Astrocyte of the cerebellum (primary cell): ENCODE data around the gene EPB41L5.

ENCODE experiments used
- DNase-seq: peaks from one replicate; pipeline ENCODE4 v3.0.0-alpha.2; 2011; ENCODE audit warnings: low read depth
- H3K4me3 ChIP-seq: 2 replicates; pipeline ENCODE4 v1.5.1; 2011; ENCODE audit warnings: mild to moderate bottlenecking, low read depth, low read length, moderate library complexity
- CTCF ChIP-seq: IDR thresholded peaks from 2 replicates; pipeline ENCODE4 v1.5.1; 2012; ENCODE audit warnings: low read length, low read depth, moderate library complexity, mild to moderate bottlenecking; ENCODE audit errors: missing control alignments
- in situ Hi-C: cut with HindIII; loops from 2 replicates; pipeline ENCODE4 v1.10.0; 2017; ENCODE audit warnings: low sequenced_read_pairs

Gene EPB41L5

GRCh38 chr2:120091436-120091835 is 78.6 kb downstream of the EPB41L5 start:
- no peak for DNase-seq
- no peak for TF ChIP-seq CTCF
- H3K4me3 ChIP-seq: no peak overlapping the region
- in situ Hi-C loops: no loop called here

DNA sequence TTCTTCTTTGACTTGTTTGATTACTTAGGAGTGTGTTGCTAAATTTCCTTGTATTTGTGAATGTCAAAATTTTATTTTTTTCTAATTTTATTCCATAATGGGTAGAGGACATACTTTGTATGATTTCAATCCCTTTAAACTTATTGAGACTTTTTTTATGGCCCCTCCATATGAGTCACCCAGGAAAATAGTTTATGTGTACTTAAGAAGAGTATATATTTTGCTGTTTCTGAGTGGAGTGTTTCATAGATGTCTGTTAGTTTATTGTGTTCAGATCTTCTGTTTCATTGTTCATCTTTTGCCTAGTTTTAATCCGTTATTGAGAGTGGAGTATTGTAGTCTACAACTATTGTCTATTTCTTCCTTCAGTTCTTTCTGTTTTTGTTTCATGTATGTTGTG is 81.9 kb downstream of the EPB41L5 start:
- no peak for DNase-seq
- H3K4me3 ChIP-seq: no peak overlapping the region
- no peak for TF ChIP-seq CTCF
- in situ Hi-C loops: no loop called here

DNA sequence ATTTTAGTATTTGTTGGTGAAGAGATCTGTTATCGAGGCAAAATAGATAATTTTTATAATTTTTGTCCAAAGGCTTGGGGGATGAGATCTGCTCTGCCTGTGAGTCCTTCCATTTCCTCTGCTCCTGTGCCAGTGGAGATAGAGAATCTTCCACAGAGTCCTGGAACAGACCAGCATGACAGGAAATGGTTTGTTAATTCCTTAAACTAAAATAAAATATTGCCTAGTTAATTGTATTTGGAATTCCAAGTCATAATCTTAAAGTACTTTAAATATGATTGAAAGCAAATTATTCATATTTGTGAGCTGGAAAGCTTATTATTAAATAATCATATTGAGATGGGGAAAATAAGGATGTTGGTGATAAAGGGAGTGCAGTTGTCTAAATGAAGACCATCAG is 87.8 kb downstream of the EPB41L5 start:
- DNase-seq: no peak
- in situ Hi-C loops: no loop called here
- no peak for TF ChIP-seq CTCF
- no peak overlapping the region for H3K4me3 ChIP-seq

DNA sequence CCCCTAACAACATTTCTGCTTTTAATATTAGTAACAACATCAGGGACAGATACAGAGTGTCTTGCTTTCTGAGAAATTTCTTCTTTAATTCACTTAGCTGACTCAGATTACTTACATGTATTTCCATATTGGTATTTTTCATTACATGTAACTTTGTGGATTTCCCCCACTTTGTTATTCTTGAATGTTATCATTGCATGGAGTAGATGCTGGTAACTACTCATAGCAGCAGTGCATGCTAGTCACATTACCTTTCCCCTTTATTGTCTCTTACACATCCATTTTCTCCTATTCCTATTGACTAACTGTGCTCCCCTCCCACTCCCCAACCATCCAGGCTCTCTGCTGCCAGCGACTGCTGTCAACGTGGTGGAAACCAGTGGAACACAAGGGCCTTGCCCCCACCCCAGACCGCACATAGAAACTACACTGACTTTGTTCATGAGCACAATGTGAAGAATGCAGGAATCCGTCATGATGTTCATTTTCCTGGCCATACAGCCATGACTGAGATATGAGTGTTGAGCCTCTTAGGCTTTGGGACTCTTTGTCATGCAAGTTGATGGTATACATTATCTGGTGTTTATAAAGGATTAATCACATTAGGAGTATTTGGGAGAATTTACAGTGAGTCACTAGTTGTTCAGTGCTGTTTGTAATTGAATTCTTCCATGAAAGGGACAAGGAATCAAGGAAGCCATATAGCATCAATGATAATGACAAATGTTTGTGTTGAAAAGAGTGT is 91.0 kb downstream of the EPB41L5 start:
- in situ Hi-C loops: no loop called here
- DNase-seq: peak; percentile 64
- H3K4me3 ChIP-seq: no peak overlapping the region
- no peak for TF ChIP-seq CTCF

DNA sequence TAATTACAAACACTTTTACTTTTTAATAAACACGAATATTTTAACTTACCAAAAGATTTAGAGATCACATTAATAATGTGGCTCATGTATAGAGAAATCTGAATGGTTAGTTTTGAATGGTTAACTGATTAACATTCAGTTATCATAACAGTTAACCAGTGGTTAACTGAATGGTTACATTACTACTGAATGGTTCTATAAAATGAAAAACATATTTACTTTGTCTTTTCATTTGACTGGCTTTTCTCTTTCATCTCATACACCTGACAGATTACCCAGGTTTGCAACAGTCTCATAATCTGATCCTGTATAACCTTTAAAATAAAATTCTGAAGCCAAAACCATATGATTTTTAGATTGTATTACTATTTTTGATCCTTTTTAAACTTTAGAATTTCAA is 91.9 kb downstream of the EPB41L5 start:
- no peak overlapping the region for H3K4me3 ChIP-seq
- in situ Hi-C loops: loop anchor here (5.0 kb wide), 1 partner anchor 63 kb away; no protein-coding TSS in a partner anchor
- DNase-seq: no peak
- TF ChIP-seq CTCF: no peak

GRCh38 chr2:120105360-120105759 is 92.5 kb downstream of the EPB41L5 start:
- DNase-seq: no peak
- in situ Hi-C loops: loop anchor here (5.0 kb wide), 1 partner anchor 62 kb away; no protein-coding TSS in a partner anchor
- no peak overlapping the region for H3K4me3 ChIP-seq
- no peak for TF ChIP-seq CTCF
